GM19240 (cell line): Measurements from ENCODE around the gene CCDC74A.
"Not testable (repeated sequence)": the region's sequence is repeated elsewhere in the genome, so short reads cannot be mapped to it uniquely, and the experiment has no call there.

ENCODE experiments used
- DNase-seq: peaks from one replicate; pipeline ENCODE4 v3.0.0; 2011; ENCODE audit warnings: low spot score; ENCODE audit not compliant: insufficient read length

CCDC74A gene

GRCh38 chr2:131556998-131557397 lies 29.3 kb downstream of the CCDC74A start:
- no peak for DNase-seq

GRCh38 chr2:131557558-131558321 lies 30.1 kb downstream of the CCDC74A start:
- no peak for DNase-seq

- no peak for DNase-seq
Measured at GRCh38 chr2:131566371-131566770, 38.7 kb downstream of the CCDC74A start.

GRCh38 chr2:131567891-131568290 lies 40.2 kb downstream of the CCDC74A start:
- no peak for DNase-seq

GRCh38 chr2:131568401-131568800 lies 40.7 kb downstream of the CCDC74A start:
- DNase-seq = not testable (repeated sequence)

- no peak for DNase-seq
Measured at GRCh38 chr2:131572175-131572574, 44.5 kb downstream of the CCDC74A start.

- no peak for DNase-seq
Measured at GRCh38 chr2:131577812-131578211, 50.1 kb downstream of the CCDC74A start.

- DNase-seq = no peak
Measured at GRCh38 chr2:131580187-131580586, 52.5 kb downstream of the CCDC74A start.
